Activated CD4-positive, CD25-positive, alpha-beta regulatory T cell treated with anti-CD3 and anti-CD28 coated beads, Interleukin-2, amount 50 U/mL, for 24 hours (primary cell): ENCODE results near the gene DLG3.
"Not testable (repeated sequence)": the region's sequence is repeated elsewhere in the genome, so short reads cannot be mapped to it uniquely, and the experiment has no call there.

Source experiments
- ATAC-seq, 2 donors: fragments of 150-1000 bp; cut with Tn5 transposase; one replicate each; pipeline ENCODE4 v1.10.0; 2021; ENCODE audit warnings: mild to moderate bottlenecking in 1 of 2, moderate library complexity in 1 of 2

Gene DLG3

DNA sequence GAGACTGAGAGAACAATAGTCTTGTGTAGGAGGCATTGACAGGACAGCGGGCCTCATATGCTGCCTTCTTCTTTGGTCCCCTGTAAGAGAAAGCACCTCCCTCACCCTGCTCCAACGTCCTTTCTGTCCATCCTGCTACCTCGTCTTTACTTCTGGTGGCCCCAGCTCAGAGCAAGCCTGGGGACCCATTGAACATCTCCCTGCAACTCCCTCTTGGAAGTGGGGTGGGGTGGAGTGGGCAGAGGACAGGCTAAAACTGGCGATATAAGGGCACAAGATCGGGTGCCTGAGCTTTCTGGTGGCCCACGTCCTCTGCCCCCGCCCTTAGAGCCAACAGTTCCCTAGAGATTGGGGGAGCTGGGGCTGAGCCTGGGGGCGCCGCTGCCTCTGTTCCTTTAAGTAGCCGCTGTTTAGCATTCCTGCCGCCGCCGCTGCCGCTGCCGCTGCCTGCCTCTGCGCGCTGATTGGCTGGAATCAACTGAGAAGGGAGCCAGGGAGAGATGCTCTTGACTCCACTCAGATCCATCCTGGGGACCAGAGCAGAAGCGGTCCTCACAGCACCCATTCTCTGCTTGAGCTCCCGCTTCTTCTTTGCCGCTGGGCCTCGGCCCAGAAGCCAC lies at the start of gene DLG3:
Gene DLG3 (plus strand): TSS at position 510 of the 620 bp plus-strand sequence. CDS start 367 bp downstream, outside the sequence.
- ATAC-seq: peak; percentile 13 to 59

DNA sequence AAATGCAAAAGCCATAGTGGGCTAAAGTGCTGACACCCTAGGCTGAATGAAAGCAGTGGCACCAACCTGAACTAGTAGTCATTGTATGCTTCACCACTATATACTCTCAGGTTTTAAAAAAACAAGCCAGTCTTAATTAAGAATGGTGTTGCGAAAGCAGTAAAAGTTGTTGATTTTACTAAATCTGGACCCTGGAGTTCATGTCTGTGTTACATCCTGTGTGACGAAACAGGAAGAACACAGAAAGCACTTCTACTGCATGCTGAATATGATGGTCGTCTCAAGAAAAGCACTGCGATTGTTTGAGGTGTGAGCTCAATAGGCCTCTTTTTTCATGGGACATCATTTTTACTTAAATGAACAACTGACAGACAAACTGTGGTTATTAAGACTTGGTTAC lies 45.7 kb upstream of the DLG3 start:
- peak; percentile 56 to 70 for ATAC-seq

DNA sequence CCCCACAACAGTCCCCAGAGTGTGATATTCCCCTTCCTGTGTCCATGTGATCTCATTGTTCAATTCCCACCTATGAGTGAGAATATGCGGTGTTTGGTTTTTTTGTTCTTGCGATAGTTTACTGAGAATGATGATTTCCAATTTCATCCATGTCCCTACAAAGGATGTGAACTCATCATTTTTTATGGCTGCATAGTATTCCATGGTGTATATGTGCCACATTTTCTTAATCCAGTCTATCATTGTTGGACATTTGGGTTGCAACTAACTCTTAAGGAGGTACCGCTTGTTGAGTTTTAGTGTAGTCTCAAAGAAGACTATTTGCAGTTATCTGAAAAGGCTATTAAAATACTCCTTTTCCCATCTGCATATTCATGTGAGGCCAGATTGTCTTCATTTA lies 44.5 kb upstream of the DLG3 start:
- not testable (repeated sequence) for ATAC-seq

DNA sequence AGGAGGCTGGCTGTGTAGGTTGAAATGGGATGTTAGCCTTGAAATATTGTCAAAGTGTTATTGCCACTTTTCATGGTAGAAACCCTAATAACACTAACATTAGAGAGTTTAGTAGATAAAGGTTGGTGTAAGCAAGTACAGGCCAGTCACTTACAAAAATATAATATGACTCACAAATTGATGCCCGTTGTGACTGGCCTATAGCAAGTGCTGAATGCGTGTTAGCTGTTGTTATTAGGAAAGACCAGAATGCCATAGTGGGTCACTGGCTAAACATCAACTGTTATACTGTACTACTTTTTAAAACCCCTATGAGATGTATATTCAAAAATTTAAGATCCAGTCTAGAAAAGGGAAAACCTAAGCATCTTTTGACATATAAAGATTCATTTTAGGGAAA lies 41.9 kb upstream of the DLG3 start:
- no peak for ATAC-seq

GRCh38 chrX:70405003-70405402 lies 39.6 kb upstream of the DLG3 start:
- ATAC-seq: no peak

DNA sequence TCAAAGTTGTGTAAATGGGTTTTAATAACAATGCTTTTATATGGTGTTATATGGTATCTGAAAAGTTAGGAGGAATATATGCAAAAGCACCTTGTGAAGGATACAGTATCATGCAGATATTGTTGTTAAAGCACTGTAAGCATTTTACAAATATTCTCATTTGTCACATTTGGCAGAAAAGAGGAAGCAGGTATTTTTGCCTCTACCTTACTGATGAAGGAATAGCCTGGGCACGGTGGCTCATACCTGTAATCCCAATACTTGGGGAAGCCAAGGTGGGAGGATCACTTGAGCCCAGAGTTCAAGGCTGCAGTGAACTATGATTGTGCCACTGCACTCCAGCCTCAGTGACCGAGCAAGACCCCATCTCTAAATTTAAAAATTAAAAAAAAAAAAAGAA lies 33.7 kb upstream of the DLG3 start:
- ATAC-seq: no peak

GRCh38 chrX:70411475-70411874 lies 33.2 kb upstream of the DLG3 start:
- ATAC-seq: no peak

DNA sequence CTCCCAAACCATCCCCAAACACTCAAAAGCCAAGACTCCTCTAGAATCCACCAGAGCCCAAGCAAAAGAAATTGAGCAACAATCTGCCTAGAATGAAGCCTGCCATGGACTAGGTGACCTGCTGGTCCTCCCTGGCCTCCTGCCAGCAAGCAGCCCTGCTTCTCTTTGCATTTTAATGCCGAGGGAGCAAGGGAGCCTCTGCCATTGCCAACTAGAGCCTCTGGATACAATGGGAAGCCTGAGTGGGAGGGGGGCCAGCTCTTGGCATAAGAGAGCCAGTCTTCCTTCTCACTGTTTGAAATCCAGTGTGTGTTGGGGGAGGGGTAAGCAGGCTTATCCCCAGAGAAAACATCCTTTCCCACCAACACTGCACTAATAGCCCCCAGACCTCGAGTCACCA lies 23.0 kb upstream of the DLG3 start:
- no peak for ATAC-seq

DNA sequence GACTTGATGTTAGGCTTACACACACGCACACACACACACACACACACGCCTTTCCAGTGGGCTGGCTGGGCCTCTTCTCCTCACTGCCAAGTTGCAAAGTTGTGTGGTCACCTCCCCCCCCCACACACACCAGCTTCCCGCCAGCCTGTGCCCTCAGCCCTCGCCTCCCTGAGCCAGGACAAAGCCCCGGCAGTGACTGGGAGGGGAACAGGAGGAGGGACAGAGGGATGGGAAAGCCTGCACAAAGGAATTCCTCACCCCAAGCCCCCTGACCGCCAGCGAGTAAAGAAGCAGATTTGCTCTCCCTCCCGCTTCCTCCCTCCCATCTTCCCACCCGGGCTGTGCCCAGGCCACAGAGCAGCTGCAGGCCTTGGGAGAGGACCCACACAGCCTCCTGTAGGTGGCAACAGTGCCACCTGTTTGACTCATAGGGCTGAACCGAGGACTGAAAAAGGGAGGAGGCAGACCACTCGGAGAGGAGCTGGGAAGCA lies 21.7 kb upstream of the DLG3 start, which contains the start of gene GDPD2:
Gene GDPD2 (plus strand): TSS at position 464 of the 491 bp plus-strand sequence. CDS start 1,671 bp downstream, outside the sequence.
- ATAC-seq: no peak

- ATAC-seq: no peak
Observed at GRCh38 chrX:70423936-70424675, 20.5 kb upstream of the DLG3 start.

GRCh38 chrX:70424801-70425200 lies 19.8 kb upstream of the DLG3 start:
- no peak for ATAC-seq

DNA sequence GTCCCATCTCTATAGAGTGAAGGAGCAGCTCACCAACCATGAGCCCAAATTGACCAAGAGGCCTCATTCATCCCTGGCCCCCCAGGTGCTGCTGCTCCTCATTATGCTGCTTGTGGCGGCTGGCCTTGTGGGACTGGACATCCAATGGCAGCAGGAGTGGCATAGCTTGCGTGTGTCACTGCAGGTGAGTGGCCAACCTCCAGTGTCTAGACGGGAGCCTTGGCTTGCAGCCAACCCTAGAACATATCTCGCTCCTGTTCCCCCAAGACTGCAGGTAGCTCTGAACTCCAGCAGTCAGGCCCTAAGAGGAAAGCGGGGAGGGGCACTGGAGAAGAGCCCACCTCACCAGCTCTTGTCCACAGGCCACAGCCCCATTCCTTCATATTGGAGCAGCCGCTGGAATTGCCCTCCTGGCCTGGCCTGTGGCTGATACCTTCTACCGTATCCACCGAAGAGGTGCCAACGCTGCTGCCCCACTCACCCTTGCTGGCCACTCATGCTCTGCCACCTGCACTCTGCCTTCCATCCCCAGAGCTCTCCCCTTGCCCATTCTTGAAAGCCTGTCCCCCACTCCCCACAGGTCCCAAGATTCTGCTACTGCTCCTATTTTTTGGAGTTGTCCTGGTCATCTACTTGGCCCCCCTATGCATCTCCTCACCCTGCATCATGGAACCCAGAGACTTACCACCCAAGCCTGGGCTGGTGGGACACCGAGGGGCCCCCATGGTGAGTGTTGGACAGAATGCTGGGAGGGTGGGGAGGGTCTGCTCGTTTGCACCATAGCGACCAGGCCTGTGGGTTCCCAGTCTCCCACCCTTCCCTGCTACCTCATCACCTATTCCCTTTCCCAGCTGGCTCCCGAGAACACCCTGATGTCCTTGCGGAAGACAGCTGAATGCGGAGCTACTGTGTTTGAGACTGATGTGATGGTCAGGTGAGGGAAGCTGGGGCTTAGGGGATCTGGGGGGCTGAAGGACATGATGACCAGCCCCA lies 18.1 kb upstream of the DLG3 start:
- ATAC-seq: no peak

DNA sequence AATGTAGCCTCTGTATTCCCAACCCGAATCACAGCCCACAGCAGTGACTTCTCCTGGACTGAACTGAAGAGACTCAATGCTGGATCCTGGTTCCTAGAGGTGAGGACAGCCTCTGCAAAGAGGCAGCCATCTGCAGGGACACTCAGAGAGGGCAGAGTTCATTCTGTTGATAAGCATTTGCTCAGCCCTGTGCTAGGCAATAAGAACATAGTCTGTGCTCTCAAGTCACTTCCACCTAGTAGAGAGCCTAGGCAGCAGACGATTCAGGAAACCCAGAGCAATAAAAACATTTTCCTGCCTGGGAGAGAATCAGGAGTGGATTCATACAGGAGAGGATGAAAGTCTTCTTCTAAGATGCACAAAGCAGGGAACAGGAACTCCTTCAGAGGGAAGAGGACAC lies 17.3 kb upstream of the DLG3 start:
- ATAC-seq: no peak

GRCh38 chrX:70429759-70430158 lies 14.9 kb upstream of the DLG3 start:
- ATAC-seq: no peak

- ATAC-seq: no peak
Observed at GRCh38 chrX:70432936-70433847, 11.4 kb upstream of the DLG3 start.

DNA sequence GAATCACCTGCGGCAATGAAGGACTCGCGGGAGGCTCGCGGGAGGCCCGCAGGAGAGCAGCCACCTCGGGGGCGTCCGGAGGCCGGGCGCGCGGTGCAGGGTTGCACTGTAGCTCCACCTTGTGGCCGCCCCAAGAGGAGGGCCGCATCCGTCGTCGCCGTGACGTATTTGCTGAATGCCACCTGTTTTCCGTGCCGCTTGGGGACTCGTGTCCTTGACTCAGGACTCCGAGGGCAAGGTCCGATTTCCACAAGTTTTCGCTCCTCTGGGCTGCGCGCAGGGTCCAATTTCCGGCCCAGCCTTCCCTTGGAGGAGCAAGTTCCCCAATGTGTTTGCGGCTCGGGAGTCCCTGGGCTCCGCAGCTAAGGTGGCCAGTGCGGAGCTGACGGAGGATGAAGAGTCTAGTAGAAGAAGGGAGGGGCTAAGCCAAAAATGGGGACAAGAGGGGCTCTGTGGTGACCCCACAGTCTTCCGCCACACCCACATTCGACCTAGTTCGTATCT lies 10.7 kb upstream of the DLG3 start:
- peak; percentile 76 to 78 for ATAC-seq

GRCh38 chrX:70434352-70434866 lies 10.2 kb upstream of the DLG3 start:
- peak; percentile 61 to 71 for ATAC-seq

DNA sequence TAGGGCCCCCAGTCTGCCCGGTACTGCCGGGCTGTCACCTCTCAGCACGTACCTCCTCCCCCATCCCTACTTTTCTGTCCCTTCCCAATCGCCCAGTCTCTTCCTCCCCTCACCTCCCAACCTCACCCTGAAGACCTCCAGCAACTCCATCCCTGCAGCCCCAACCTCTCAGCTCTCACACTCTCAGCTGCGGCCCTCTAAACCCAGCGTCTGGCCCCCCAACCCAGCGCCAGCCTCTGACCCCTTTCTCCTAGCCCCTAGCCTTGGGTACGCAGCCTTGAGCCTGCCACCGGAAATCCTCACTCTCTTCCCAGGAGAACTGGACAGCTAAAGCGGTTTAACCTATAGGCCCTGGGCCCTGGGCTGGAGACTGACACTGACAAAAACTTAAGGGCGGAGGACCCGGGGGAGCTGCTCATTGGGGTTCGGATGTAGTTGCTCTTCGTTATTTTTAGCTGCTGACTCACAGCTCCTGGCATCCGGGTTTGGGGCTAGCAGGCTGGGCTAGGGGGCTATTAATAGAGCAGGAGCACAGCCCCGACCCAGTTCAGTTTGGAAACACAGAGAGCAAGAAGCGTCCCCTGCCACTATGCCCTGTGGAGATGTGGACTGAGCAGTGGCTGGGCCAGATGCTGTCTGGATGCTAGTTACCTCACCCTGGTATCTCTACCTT lies 9.6 kb upstream of the DLG3 start:
- ATAC-seq: peak; percentile 17 to 39

GRCh38 chrX:70436343-70436742 lies 8.3 kb upstream of the DLG3 start:
- no peak for ATAC-seq

- no peak for ATAC-seq
Observed at GRCh38 chrX:70437011-70437410, 7.6 kb upstream of the DLG3 start.
